HL-60 (cell line): ENCODE measurements around the gene SNAP23.
"Not testable (repeated sequence)": the region's sequence is repeated elsewhere in the genome, so short reads cannot be mapped to it uniquely, and the experiment has no call there.

Experiments used
- DNase-seq, 2 experiments: peaks; one replicate each; pipeline ENCODE4 v3.0.0-alpha.2; 2010 to 2020; ENCODE audit warnings: low read depth in 1 of 2, low spot score in 1 of 2
- H3K27ac ChIP-seq: fragments of 250-450 bp; sonication (Bioruptor Pico); replicated peaks from 2 replicates; pipeline ENCODE4 v1.5.1; 2020; ENCODE audit warnings: mild to moderate bottlenecking, moderate library complexity
- H3K27me3 ChIP-seq: fragments of 250-450 bp; sonication (Bioruptor Pico); 2 replicates; pipeline ENCODE4 v1.5.1; 2021; ENCODE audit warnings: mild to moderate bottlenecking, moderate library complexity; ENCODE audit not compliant: insufficient read depth, poor library complexity, severe bottlenecking
- H3K4me3 ChIP-seq: replicated peaks from 2 replicates; pipeline ENCODE4 v1.5.1; 2011; ENCODE audit warnings: mild to moderate bottlenecking, control low read depth, low read length; ENCODE audit not compliant: insufficient read depth
- GABPA ChIP-seq: IDR thresholded peaks from 2 replicates; pipeline ENCODE4 v1.6.1; 2012; ENCODE audit warnings: low read depth
- POLR2AphosphoS5 ChIP-seq: IDR thresholded peaks from 2 replicates; pipeline ENCODE4 v1.6.1; 2012; ENCODE audit warnings: low read depth
- SPI1 ChIP-seq: IDR thresholded peaks from 2 replicates; pipeline ENCODE4 v1.6.1; 2012; ENCODE audit warnings: low read depth, mild to moderate bottlenecking, borderline replicate concordance
- TF ChIP-seq, protein P1 (sequence below): IDR thresholded peaks from 2 replicates; pipeline ENCODE4 v1.6.1; 2012; ENCODE audit warnings: low read depth; ENCODE audit not compliant: insufficient replicate concordance
- TF ChIP-seq, protein P2 (sequence below): IDR thresholded peaks from one replicate; pipeline ENCODE4 v1.5.1; 2011; ENCODE audit warnings: low read length, control low read depth, inconsistent platforms; ENCODE audit not compliant: insufficient read depth

The SNAP23 gene

DNA sequence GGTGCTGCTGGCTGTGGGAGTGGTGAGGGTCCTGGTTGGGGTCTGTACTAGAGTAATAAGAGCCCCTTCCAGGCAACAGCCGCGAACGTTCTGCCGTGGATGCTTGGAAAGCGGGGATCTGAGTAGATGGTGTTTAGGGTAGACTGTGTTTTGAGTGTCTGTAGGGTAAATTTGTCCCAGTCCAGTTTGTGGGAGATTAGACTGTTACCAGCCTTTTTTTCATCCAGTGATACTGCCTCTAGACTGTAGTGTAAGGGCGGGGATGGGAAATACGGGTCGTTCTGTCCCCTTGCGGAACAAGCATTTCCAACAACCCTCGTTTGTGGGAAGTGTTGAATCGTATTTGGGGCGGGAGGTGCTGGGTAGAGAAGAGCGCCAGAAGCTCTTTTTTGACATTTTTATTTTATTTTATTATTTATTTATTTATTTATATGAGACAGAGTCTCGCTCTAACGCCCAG is 53.6 kb downstream of the SNAP23 start:
- peak overlapping the region; percentile 93 for H3K4me3 ChIP-seq
- TF ChIP-seq SPI1 = no peak
- TF ChIP-seq GABPA = no peak
- TF ChIP-seq, protein P1, sequence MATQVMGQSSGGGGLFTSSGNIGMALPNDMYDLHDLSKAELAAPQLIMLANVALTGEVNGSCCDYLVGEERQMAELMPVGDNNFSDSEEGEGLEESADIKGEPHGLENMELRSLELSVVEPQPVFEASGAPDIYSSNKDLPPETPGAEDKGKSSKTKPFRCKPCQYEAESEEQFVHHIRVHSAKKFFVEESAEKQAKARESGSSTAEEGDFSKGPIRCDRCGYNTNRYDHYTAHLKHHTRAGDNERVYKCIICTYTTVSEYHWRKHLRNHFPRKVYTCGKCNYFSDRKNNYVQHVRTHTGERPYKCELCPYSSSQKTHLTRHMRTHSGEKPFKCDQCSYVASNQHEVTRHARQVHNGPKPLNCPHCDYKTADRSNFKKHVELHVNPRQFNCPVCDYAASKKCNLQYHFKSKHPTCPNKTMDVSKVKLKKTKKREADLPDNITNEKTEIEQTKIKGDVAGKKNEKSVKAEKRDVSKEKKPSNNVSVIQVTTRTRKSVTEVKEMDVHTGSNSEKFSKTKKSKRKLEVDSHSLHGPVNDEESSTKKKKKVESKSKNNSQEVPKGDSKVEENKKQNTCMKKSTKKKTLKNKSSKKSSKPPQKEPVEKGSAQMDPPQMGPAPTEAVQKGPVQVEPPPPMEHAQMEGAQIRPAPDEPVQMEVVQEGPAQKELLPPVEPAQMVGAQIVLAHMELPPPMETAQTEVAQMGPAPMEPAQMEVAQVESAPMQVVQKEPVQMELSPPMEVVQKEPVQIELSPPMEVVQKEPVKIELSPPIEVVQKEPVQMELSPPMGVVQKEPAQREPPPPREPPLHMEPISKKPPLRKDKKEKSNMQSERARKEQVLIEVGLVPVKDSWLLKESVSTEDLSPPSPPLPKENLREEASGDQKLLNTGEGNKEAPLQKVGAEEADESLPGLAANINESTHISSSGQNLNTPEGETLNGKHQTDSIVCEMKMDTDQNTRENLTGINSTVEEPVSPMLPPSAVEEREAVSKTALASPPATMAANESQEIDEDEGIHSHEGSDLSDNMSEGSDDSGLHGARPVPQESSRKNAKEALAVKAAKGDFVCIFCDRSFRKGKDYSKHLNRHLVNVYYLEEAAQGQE = peak; percentile 15
- 0 out of 2 replicates have a peak, but pooled peaks have one; percentile 5 for TF ChIP-seq POLR2AphosphoS5
- no peaks in the 10 kb centered on the region for H3K27me3 ChIP-seq
- peak overlapping the region; percentile 90 for H3K27ac ChIP-seq
- peak; percentile 40 to 75 for DNase-seq

DNA sequence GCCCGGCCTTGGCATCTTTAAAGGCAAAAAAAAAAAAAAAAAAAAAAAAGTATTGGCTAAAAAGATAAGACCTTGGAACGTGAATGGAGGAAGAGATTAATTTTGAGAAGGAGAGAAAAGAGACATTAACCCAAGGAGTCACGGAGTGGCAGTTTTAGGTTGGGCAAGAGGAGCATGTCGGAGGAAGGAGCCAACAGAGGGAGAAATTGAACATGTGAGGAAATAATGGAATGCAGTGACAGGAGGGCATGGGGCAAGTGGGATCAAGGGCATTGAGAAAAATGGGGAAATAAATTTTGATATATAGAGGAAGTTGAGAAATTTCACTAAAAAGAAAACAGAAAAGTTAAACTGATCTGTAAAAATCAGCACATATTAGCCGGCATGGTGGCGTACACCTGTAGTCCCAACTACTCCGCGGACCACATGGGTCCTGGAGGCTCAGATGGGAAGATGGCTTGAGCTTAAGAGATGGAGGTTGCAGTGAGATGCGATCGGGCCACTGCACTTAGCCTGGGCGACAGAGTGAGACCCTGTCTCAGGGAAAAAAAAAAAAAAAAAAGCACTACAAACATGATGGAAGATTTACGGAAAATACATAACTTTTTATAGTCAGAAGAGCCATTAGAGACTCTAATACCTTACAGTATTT is 54.4 kb downstream of the SNAP23 start:
- peak in 1 of 2 experiments; percentile 50 for DNase-seq
- Histone ChIP-seq H3K27me3 (no peaks in the 10 kb centered on the region), H3K27ac (peak overlapping the region; percentile 90), H3K4me3 (peak overlapping the region; percentile 93)
- TF ChIP-seq POLR2AphosphoS5 = peak; percentile 33; the same call in 1 of the 2 replicates
- TF ChIP-seq, protein P1 = no peak

DNA sequence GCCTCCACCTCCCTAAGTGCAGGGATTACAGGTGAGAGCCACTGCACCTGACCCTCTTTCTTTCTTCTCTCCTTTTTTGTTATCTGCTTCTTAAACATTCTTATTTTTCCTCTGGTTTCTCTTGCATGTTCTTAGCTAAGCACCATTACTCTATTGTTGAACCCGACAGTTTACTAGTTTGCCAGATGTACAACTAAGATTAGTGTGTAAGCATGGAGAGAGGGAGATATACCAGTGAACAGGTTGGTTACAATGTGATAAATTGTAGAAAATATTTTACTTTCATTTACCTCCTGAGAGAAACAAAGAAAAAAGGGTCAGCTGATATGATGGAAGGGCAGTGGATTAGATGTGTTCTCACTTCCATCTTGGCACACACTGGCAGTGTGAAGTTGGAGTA is 58.1 kb downstream of the SNAP23 start:
- no peak overlapping the region; the same call in 1 of the 2 replicates for H3K27ac ChIP-seq
- no peaks in the 10 kb centered on the region for H3K27me3 ChIP-seq
- DNase-seq = no peak
- peak; percentile 52; the same call in 1 of the 2 replicates for TF ChIP-seq SPI1
- TF ChIP-seq POLR2AphosphoS5 = no peak
- no peak for TF ChIP-seq GABPA
- TF ChIP-seq, protein P2, sequence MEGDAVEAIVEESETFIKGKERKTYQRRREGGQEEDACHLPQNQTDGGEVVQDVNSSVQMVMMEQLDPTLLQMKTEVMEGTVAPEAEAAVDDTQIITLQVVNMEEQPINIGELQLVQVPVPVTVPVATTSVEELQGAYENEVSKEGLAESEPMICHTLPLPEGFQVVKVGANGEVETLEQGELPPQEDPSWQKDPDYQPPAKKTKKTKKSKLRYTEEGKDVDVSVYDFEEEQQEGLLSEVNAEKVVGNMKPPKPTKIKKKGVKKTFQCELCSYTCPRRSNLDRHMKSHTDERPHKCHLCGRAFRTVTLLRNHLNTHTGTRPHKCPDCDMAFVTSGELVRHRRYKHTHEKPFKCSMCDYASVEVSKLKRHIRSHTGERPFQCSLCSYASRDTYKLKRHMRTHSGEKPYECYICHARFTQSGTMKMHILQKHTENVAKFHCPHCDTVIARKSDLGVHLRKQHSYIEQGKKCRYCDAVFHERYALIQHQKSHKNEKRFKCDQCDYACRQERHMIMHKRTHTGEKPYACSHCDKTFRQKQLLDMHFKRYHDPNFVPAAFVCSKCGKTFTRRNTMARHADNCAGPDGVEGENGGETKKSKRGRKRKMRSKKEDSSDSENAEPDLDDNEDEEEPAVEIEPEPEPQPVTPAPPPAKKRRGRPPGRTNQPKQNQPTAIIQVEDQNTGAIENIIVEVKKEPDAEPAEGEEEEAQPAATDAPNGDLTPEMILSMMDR = no peak
- TF ChIP-seq, protein P1 = no peak
- no peak overlapping the region for H3K4me3 ChIP-seq

DNA sequence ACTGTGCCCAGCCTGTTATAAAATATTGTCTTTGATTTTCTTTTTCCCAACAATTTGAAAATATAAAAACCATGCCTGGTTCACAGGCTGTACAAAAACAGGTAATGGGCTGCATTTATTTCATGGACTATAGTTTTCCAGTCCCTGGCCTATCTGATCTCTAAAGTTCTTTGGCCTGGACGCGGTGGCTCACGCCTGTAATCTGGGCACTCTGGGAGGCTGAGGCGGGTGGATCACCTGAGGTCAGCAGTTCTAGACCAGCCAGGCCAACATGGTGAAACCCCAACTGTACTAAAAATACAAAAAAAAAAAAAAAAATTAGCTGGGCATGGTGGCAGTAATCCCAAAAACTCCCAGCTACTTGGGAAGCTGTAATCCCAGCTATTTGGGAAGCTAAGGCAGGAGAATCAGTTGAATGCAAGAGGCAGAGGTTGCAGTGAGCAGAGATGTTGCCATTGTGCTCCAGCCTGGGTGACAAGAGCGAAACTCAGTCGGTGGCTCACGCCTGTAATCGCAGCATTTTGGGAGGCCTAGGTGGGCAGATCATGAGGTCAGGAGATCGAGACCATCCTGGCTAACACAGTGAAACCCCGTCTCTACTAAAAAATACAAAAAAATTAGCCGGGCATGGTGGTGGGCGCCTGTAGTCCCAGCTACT is 61.2 kb downstream of the SNAP23 start:
- H3K27me3 ChIP-seq, H3K27ac ChIP-seq, DNase-seq, H3K4me3 ChIP-seq: not testable (repeated sequence)
